Sigmoid colon (tissue), 4 donors: ENCODE results near the gene CSF1R.

ENCODE experiments used
- CTCF ChIP-seq, 4 experiments: fragments of 450-650 bp in 3 of 4; fragments of 200-600 bp in 1 of 4; IDR thresholded peaks; one replicate each; pipeline ENCODE4 v1.5.1; 2016 to 2019; ENCODE audit warnings: antibody characterized with exemption in 4 of 4, mild to moderate bottlenecking in 3 of 4, moderate library complexity in 2 of 4
- EP300 ChIP-seq, 4 donors: sonication (generic); formaldehyde crosslinking; IDR thresholded peaks; one replicate each; pipeline ENCODE4 v1.6.1; 2017; ENCODE audit warnings: antibody characterized with exemption in 4 of 4
- POLR2A ChIP-seq, 2 donors: fragments of 450-650 bp; IDR thresholded peaks; one replicate each; pipeline ENCODE4 v1.6.1; 2016; ENCODE audit warnings: antibody characterized with exemption in 2 of 2, mild to moderate bottlenecking in 2 of 2, moderate library complexity in 2 of 2

- TF ChIP-seq CTCF (IDR thresholded peaks at IDR 0.05): no peak
- no peak for TF ChIP-seq POLR2A (IDR thresholded peaks at IDR 0.05)
- no peak for TF ChIP-seq EP300 (IDR thresholded peaks at IDR 0.05)
Observed at GRCh38 chr5:150085191-150085912, 1.0 kb downstream of the CSF1R start.
